AG04449 (cell line): Measurements from ENCODE around the gene BMP8B.
"Not testable (repeated sequence)": the region's sequence is repeated elsewhere in the genome, so short reads cannot be mapped to it uniquely, and the experiment has no call there.

ENCODE experiments used
- CTCF ChIA-PET: fragments of 350-600 bp; formaldehyde crosslinking; extraction: SDS; loops from one replicate; lab custom pipeline; 2021; ENCODE audit warnings: antibody characterized with exemption; lab: Yijun Ruan, JAX
- POLR2A ChIA-PET: fragments of 400-600, 350-600 bp; formaldehyde crosslinking; extraction: SDS; loops from one replicate; lab custom pipeline; 2020; ENCODE audit warnings: antibody characterized with exemption, inconsistent platforms; lab: Yijun Ruan, JAX
- DNase-seq: peaks from one replicate; pipeline ENCODE4 v3.0.0-alpha.2; 2010; ENCODE audit warnings: low read depth, low spot score
- H3K4me3 ChIP-seq: 2 replicates; pipeline ENCODE4 v1.5.1; 2011; ENCODE audit warnings: low read depth, mild to moderate bottlenecking, control low read depth, low read length
- CTCF ChIP-seq: IDR thresholded peaks from one replicate; pipeline ENCODE4 v1.5.1; 2011; ENCODE audit warnings: mild to moderate bottlenecking, moderate library complexity, low read length, control low read depth, inconsistent platforms; ENCODE audit not compliant: insufficient read depth; ENCODE audit errors: missing control alignments

BMP8B gene

GRCh38 chr1:39771022-39771532 lies 17.6 kb downstream of the BMP8B start, which contains the start of gene OXCT2:
TSS of gene OXCT2 (minus strand) at chr1:39771348. CDS start at chr1:39771255, 93 bp downstream.
- DNase-seq, POLR2A ChIA-PET, CTCF ChIA-PET: not testable (repeated sequence)
- H3K4me3 ChIP-seq: peak within 1 kb of the TSS; percentile 48

GRCh38 chr1:39770100-39771021 lies 18.3 kb downstream of the BMP8B start:
- CTCF ChIA-PET, POLR2A ChIA-PET, DNase-seq: not testable (repeated sequence)
- H3K4me3 ChIP-seq: peak overlapping the region; percentile 48

- POLR2A ChIA-PET, DNase-seq, CTCF ChIA-PET, H3K4me3 ChIP-seq: not testable (repeated sequence)
These were observed 19.2 kb downstream of the BMP8B start for GRCh38 chr1:39769502-39769901.

- DNase-seq, H3K4me3 ChIP-seq, POLR2A ChIA-PET, CTCF ChIA-PET: not testable (repeated sequence)
These were observed 22.2 kb downstream of the BMP8B start for GRCh38 chr1:39766466-39766865.

- DNase-seq, H3K4me3 ChIP-seq, CTCF ChIA-PET, POLR2A ChIA-PET: not testable (repeated sequence)
These were observed 24.2 kb downstream of the BMP8B start for GRCh38 chr1:39764512-39764911.

GRCh38 chr1:39763619-39764374 lies 24.9 kb downstream of the BMP8B start:
- DNase-seq, CTCF ChIA-PET, POLR2A ChIA-PET, H3K4me3 ChIP-seq: not testable (repeated sequence)

- no peak overlapping the region for H3K4me3 ChIP-seq
- CTCF ChIA-PET: no interaction called here
- no peak for TF ChIP-seq CTCF
- POLR2A ChIA-PET: no interaction called here
- DNase-seq: no peak
These were observed 25.8 kb downstream of the BMP8B start for GRCh38 chr1:39762550-39763540.

GRCh38 chr1:39761557-39762260 lies 27.0 kb downstream of the BMP8B start:
- TF ChIP-seq CTCF: no peak
- CTCF ChIA-PET: no interaction called here
- POLR2A ChIA-PET: no interaction called here
- DNase-seq: no peak
- H3K4me3 ChIP-seq: no peak overlapping the region
